GM21423 (cell line): ENCODE data around the gene KIAA1217.
"Not testable (repeated sequence)": the region's sequence is repeated elsewhere in the genome, so short reads cannot be mapped to it uniquely, and the experiment has no call there.

Source experiments
- ATAC-seq: cut with Tn5 transposase; IDR thresholded peaks from one replicate; pipeline ENCODE4 v1.9.1; 2021; ENCODE audit warnings: mild to moderate bottlenecking, moderate library complexity; ENCODE audit not compliant: unreplicated experiment

KIAA1217 gene

DNA sequence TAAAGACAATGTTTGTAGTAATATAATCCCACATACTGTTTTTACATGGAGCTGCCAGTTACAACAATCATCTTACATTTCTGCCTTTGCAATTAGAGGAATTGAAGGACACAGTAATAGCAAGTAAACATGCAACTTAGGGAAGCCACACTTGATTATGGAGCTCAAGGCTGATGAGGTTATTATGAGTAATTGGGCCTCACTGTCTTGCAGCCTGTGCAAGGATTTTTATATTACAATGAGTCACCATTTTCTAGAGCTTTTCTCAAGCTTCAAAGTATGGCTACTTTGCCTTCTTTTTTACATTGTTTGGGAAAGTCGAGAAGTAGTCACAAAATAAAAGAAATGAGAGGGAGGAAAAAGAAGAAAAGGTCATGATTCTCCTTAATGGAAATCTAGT lies 226.4 kb downstream of the KIAA1217 start:
- no peak for ATAC-seq

DNA sequence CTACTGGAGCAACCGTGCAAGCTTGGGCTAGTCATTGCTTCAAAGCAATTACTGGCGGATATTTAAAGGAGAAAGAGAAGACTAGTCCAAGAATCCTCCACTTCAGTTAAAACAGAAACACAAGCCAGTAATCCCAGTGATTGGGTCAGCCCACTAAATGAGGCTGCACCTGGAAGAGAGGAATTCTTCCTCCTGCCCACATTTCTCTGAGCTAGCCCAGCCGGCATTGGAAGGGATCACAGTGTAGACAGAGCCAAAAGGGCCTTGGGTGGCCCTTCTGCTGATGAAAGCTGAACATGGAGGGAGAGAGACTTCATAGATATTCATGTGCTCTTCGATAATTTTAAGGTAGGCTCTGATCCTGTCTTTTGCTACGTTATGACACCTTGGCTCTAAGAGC lies 228.4 kb downstream of the KIAA1217 start:
- ATAC-seq: no peak

DNA sequence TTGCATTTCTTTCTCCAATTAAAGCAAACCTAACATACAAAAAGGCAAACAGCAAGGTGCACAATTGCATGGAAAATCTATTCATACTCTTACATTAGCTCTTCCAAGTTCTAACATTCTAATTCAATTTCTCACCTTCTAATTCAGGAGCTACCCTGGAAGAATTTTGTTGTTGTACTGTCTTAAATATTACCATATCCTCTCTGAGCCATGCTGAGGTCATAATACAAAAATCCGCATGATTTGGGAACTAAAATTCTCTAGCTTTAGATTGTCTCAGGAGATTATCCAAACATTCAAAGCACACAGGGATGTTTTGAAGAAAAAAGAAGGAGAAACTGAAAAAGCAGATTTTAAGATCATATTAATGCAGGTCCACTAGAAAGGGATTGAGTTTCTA lies 229.9 kb downstream of the KIAA1217 start:
- ATAC-seq: no peak

DNA sequence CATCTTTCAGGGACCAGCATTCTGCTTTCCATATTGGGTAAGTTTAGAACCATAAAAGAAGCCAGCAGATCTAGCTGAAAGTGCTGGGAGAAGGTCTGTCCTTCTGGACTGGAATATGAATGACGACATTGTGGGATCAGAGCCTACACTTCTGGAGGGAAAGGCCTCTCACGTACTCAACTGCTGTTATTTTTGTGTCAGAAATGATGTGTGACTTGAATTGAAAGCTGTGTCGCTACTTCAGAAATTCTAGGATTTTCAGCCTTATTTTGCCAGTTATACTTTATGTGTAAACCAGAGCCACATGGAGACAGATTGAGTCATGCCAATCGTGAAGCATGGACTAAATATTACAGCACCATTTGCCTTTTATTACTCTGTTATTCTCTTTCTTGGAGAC lies 231.0 kb downstream of the KIAA1217 start:
- ATAC-seq: no peak

DNA sequence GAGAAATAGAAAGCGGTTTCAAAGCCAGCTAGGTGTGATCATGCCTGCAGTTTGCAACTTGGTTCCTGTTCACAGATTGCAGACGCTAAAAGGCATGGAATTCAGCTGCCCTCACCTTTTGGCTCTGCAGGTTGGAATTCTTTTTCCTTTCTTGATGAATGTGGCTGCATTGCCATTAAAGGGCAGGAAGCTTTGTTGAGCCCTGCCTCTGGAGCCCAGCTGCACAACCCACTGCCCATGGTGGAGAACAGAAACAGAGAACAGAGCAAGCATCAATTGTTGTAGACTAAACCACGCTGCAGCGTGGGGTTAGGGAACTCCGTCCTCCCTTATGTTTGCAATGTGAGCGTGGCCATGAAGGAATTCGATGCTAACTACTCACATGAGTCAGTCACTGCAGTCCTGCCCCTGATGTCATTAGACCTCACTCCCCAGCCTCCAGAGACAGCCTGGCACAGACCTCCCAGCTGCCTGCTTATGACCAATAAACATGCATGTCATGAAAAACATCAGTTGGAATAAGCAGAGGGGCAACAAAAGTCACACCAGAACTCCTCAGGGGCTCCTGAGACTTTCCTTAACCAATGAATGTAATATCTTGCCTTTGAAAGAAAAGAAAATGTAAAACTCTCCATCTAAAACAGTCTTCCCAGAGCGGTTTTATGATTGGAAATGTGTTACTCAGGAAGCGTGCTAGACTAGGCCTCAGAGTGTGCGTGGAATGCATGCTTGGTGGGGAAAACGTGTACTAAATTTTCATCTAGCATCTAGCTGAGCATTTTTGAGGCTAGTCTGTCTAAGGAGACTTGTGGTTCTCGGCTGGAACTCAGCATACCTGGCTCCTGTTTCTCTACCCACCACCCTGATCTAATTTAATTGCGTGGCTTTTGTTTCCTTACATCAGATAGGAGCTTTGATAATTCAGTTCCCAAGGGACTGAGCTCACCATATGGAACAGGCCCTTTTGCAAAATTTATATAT lies 232.2 kb downstream of the KIAA1217 start:
- ATAC-seq: no peak

DNA sequence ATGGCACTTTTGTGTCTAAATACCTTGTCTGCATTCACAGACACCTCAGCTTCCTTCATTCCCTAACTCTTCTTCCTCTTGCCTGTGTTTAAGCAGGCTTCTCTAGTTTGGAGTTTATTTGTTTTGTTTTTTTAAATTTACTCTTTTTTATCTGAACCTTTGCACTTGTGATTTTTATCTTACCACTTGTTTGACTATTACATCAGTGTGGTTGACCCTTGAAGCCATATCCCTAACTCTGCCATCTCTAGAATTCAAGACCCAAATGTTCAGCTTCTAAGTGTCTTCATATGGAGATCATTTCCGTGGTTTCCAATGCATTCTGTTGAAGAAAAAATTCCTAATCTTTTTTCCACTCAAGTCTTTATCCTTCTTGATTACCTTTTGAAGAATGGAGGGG lies 233.3 kb downstream of the KIAA1217 start:
- ATAC-seq: no peak

DNA sequence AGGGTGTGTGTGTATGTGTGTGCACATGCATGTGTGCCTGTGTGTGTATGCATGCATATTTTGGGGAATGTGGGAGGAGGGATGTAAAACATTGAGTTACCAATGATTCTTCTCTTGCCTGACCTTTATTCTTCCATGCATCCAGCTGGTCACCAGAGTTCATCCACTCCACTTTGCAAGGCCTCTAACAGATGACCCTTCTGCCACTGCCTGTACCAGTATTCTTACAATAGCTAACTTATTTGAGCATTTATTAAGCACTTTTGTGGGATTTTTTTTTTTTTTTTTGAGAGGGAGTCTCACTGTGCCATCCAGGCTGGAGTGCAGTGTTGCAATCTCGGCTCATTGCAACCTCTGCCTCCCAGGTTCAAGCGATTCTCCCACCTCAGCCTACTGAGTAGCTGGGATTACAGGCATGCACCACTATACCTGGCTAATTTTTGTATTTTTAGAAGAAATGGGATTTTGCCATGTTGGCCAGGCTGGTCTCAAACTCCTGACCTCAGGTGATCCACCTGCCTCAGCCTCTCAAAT lies 233.8 kb downstream of the KIAA1217 start:
- not testable (repeated sequence) for ATAC-seq

DNA sequence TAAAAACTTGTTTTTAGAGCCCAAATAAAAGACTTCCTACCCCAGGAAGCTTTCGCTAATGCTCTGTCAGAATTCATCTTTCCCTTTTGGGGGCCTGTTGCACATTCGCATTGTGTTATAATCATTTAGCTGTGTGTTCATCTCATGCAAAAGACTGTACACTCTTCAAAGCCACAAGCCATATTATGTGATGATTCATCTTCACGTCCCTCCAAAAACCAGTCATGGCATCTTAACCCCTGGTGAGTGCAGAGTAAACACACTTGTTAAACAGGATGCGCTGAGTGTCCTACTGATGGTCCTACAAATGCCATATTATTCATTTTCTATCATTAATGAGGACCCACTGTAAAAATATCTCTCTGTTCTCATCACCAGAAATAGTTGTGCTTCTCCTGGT lies 235.4 kb downstream of the KIAA1217 start:
- no peak for ATAC-seq

DNA sequence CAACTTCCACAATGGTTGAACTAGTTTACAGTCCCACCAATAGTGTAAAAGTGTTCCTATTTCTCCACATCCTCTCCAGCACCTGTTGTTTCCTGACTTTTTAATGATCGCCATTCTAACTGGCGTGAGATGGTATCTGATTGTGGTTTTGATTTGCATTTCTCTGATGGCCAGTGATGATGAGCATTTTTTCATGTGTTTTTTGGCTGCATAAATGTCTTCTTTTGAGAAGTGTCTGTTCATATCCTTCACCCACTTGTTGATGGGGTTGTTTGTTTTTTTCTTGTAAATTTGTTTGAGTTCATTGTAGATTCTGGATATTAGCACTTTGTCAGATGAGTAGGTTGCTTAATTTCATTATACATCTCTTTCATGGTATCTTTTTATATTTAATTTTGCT lies 237.0 kb downstream of the KIAA1217 start:
- ATAC-seq: not testable (repeated sequence)

DNA sequence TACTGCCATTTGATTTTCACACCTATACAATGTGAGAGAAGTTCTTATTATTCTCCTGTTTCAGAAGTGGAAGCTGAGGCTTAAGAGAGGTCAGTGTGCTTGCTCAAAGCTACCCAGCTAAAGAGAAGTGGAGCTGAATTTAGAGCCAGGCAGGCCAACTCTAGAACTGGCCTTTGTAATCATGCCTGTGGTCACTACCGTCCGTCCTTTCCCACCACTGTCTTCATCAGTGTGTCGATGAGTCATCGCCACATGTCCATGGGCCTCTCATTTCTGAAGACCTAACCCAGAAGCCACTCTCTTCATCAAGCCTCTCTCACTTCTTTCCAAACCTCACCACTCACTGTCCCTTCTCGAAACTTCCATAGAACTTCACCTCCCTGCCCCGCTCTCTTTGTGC lies 237.8 kb downstream of the KIAA1217 start:
- no peak for ATAC-seq

DNA sequence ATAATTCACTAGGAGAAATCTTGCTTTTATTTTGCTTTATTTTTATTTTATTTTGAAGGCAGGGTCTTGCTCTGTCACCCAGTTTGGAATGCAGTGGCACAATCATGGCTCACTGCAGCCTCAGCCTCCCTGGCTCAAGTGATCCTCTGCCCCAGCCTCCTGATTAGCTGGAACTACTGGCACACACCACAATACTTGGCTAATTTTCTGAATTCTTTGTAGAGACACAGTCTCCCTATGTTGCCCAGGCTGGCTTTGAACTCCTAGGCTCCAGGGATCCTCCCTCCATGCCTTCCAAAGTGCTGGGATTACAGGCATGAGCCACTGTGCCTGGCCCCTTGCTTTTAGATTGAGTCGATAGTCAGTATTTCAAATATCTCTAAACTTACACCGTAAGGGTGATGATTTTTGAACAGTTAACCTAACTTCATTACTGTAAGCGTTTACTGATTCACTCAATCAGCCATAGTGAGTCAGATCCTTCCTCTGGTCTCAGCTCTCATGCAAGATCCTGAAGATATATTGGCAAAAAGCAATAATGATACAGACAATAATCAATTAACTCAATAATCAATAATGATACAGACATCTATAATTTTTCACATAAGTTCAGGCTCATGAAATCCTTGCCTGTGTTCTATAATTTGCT lies 239.5 kb downstream of the KIAA1217 start:
- ATAC-seq: no peak

DNA sequence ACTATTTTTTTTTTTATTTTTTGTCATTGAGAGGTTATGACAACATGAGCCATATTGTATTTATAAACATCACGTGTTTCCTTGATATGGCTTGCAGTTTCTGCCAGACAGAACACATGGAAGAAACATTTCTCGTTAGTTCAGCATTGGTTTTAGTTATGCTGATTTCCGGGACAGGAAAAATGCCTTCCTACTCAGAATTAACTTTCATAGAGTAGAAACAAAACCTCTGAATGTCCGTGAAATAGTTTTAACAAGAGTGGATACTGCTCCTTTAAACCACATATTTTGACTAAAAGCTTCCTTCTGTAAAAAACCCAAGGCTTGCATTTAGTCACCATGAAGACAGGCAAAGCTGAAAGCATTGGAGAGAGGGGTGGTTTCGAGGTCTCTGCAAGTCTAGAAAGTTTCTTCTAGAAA lies 240.4 kb downstream of the KIAA1217 start:
- ATAC-seq: peak; percentile 88

DNA sequence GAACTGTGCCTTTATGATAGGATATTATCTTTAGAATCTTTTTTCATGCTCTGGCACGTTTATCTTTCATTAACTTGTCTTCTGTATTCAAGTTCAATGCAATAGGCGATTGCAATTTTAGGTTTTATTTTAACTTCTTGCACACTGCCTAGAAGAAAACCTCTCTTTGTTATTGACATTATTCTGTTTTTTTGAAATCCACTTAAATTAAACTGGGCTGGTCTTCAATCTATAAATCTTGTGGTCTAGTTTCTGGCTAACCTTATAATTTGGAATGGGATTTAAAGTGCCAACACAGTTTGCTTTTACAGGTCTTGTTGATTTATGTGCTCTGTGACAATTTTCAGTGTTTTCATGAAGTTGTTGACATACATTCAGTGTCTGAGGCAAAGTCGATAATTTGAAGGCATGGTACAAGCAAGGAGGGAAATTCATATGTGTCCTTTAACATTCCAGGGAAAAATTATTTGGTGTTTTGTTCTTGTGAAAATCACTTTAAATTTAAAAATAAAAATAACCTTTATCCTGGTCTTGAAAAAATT lies 240.9 kb downstream of the KIAA1217 start:
- ATAC-seq: no peak

DNA sequence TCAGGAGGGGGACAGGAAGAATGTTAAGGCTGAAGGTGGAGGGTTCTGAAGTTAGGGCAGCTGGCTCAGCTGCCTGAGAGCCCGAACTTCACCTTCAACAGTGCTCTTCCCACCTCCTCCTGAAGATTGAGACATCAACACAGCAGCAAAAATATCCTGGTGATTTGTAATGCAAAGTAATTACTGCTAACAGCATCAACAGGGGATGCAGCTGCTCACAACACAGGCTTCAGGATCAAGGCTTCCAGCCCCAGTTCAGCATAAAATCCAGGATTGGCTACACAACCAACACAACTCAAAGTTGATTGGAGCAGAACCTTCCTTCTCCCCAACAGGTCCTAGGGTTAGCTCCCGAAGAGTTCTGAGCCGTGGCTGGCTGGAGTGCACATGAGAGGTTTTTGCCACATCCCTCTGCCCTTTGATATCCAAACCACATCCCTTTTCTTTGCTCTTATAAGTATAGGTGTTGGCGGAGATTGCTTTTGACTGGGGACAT lies 242.4 kb downstream of the KIAA1217 start:
- no peak for ATAC-seq

DNA sequence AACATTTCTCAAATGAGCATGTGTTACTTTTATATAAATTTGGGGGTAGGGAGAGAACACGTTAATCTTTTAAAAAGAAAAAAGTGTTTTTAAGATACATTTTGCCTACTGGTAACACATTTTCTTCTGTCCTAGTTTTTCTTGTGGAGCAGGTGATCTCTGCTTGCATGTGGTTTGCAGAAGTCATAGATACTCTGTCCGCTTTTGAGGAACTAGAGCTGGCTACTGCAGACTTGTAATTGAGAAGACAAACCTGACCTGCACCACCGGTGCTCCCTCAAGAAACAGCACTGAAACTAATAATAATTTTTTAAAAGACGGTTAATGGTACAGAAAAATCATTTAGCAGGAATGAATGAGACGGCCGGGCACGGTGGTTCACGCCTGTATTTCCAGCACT lies 243.1 kb downstream of the KIAA1217 start:
- no peak for ATAC-seq

DNA sequence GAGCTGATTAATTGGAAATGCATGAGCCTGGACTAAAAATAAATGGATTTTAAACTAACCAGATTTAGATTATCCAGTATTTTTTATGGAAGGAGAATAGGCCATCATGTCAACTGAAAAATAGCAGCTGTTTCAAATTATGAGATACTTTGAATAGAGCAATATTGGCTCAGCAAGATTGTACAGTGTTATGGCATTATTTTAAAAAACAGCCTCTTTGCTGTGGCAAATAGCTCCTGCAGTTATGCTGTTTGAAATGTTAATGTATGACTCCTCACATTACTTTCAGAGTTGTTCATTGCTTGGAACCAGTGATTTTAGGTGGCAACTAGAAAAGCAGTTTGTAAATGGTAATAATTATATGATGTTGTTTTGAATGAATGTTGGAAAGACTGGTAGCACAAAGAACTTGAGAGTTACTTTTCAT lies 244.5 kb downstream of the KIAA1217 start:
- no peak for ATAC-seq

DNA sequence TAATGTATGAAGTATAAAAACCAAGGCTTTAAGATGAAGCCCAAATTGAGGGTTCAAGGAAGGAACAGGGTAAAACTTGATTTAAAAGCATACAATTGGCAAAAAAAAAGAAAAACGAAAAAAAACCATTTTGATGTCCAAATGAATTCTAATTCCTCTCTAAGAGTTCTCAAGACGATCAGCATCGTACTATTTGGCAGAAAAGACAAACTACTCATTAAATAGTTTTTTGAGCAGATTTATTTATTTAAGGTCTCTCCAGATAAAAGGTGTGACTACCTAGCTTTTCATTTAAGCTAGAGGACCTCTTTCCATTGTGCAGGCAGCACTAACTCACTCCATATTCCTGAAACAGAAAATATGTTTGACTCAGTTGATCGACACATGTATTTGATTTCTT lies 245.0 kb downstream of the KIAA1217 start:
- ATAC-seq: no peak

DNA sequence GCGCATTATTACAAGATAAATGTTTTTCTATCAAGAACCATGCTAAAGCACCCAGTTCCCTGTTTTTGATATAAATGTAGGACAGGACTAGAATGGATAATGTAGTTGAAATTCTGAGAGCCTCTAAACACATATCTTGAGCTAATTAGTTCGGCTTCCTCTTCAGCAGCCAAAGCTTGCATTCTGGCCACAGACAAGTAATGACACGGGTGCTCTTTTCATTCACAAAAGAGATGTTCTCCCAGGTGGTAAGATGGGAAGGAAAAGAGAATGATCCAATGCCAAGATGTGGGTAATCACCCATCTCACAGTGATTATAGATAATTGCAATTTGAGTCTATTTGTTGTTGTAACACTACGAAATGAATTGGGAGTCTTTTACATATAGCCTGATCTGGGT lies 246.5 kb downstream of the KIAA1217 start:
- ATAC-seq: no peak

DNA sequence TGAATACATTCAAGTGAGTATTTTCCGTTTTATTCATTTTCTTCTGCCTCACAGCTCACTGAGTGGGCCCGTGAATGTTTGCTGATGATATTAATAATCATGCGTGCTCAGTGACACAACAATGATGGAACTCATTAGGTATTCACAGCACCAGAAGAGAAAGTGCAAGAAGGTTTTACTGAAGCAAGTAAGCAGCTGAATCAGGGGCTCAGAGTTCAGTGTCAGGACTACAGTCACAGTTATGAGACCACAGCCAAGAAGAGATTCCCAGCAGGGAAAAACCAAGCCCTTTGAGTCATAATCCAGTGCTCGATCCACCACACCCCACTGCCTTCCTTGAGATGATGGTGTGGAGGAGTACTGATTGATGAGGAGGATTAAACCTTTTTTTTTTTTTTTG lies 247.4 kb downstream of the KIAA1217 start:
- ATAC-seq: no peak

DNA sequence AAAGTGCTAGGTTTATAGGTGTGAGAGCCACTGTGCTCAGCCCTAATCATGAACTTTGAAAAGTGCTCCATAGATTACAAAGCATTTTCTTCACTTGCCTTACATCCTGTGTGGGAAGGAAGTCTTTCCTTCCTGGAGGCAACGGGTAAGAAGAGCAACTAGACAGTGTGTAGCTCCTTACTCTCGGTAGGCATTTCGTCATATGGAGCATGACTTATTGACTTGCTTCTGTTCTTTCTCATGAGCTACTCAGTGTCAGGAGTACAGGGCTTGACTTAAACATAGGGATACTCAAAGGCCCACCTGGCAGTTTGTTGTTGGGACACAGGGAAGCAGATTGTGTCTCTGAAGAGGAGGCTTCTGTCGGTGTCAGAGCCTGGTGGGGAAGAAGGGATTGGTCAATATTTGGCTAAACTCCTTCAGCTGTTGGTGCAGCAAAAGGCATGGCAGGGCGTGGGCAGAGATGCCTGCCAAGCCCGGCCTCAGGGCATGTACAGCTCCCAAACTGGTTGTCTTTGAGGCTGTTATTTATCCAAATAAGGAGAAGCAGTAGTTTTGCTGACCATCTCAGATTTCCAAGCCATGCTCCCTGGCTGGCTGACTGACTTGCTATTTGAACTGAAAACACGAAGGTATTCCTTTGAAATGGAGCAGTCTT lies 248.9 kb downstream of the KIAA1217 start:
- ATAC-seq: no peak

DNA sequence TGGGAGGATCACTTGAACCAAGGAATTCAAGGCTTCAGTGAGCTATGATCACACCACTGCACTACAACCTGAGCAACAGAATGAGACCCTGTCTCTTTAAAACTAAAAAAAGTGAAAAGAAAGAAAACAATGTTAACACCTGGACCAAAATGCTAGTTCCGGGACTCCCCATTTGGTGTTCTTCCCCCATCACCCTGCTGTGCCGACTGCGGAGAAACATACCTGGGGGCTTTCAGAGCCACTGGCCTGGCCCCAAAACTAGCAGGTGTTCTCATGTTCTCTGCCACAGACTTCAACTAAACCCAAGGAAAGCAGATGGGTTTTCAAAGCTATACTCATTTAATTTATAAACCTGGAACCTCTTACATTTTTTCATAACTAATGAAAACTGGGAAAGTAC lies 250.9 kb downstream of the KIAA1217 start:
- ATAC-seq: no peak
